RWPE2 (cell line): ENCODE measurements around the gene GLIS2.
"Not testable (repeated sequence)": the region's sequence is repeated elsewhere in the genome, so short reads cannot be mapped to it uniquely, and the experiment has no call there.

Experiments
- ATAC-seq: fragments of 200-7000 bp; cut with Tn5 transposase; 3 replicates; pipeline ENCODE4 v1.9.1; 2021; ENCODE audit warnings: low read depth
- DNase-seq: peaks from one replicate; pipeline ENCODE4 v3.0.0-alpha.2; 2020; ENCODE audit warnings: low spot score
- H3K27ac ChIP-seq: fragments of 450-650 bp; 2 replicates; pipeline ENCODE4 v1.5.1; 2017; ENCODE audit warnings: mild to moderate bottlenecking; ENCODE audit not compliant: poor library complexity, severe bottlenecking
- H3K27me3 ChIP-seq: fragments of 250-450 bp; sonication (Bioruptor Pico); 2 replicates; pipeline ENCODE4 v1.5.1; 2021; ENCODE audit warnings: mild to moderate bottlenecking, moderate library complexity; ENCODE audit not compliant: insufficient read depth, poor library complexity, severe bottlenecking
- H3K36me3 ChIP-seq: fragments of 250-450 bp; sonication (Bioruptor Pico); 2 replicates; pipeline ENCODE4 v1.5.1; 2020; ENCODE audit warnings: low read depth, mild to moderate bottlenecking, moderate library complexity
- H3K4me1 ChIP-seq: fragments of 250-450 bp; sonication (Bioruptor Pico); 2 replicates; pipeline ENCODE4 v1.5.1; 2021; ENCODE audit warnings: mild to moderate bottlenecking, moderate library complexity; ENCODE audit not compliant: insufficient read depth, poor library complexity, severe bottlenecking
- H3K4me3 ChIP-seq: fragments of 250-450 bp; sonication (Bioruptor Pico); 2 replicates; pipeline ENCODE4 v1.5.1; 2021; ENCODE audit warnings: mild to moderate bottlenecking, moderate library complexity; ENCODE audit not compliant: severe bottlenecking
- H3K9me3 ChIP-seq: fragments of 250-450 bp; sonication (Bioruptor Pico); 2 replicates; pipeline ENCODE4 v1.5.1; 2021; ENCODE audit warnings: mild to moderate bottlenecking, moderate library complexity; ENCODE audit not compliant: severe bottlenecking
- CTCF ChIP-seq: fragments of 450-650 bp; IDR thresholded peaks from one replicate; pipeline ENCODE4 v1.5.1; 2017; ENCODE audit warnings: mild to moderate bottlenecking, moderate library complexity; ENCODE audit not compliant: poor library complexity, severe bottlenecking

GLIS2 gene

DNA sequence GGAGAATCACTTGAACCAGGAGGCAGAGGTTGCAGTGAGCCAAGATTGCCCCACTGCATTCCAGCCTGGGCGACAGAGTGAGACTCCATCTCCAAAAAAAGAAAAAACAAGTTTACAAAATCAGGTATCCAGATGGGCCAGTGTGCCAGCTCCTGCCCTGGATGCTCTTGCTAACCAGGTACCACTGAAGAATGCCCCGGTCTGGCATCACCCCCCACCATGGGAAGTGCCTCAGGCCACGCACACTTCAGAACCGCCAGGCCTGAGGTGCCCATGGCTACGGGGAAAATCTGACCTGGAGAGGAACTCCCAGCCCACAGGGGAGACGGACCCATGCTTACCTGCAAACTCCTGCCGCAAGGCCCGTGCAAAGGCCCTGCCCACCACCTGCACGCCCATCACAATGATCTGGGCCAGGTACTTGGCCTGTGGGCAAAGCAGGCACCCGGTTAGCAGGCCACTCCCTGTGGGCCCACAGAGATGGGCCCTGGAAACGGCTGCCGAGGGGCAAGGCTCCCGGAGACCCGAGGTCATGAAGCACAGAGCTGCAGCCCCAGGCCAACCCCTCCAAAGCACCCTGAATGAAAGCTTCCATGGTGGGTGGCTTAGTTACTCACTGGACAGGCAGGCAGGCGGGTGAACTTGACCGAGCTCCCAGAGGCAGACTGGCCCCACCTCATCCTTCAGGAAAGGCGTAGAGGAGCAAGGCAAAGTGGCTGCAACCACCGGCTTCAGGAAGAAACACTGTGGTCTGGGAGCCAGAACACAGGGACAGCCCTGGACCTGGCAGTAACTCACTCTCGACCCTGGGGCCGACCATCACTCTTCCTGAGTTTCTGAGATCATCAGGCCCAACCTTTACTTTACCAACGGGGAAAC, 27.2 kb downstream of the GLIS2 start:
- DNase-seq (no peak), ATAC-seq (no peak)
- TF ChIP-seq CTCF, result no peak
- Histone ChIP-seq H3K4me1 (no peaks in the 10 kb centered on the region), H3K4me3 (no peak overlapping the region), H3K27me3 (no peaks in the 10 kb centered on the region), H3K36me3 (peaks cover 17% of the 10 kb centered on the region), H3K27ac (no peak overlapping the region), H3K9me3 (no peaks in the 10 kb centered on the region)

- ATAC-seq, result peak; percentile 59
- H3K27me3 ChIP-seq, H3K4me3 ChIP-seq, H3K4me1 ChIP-seq, DNase-seq, H3K9me3 ChIP-seq, H3K27ac ChIP-seq: not testable (repeated sequence)
- H3K36me3 ChIP-seq, result peaks cover 18% of the 10 kb centered on the region
Measured at GRCh38 chr16:4344300-4344982, 28.6 kb downstream of the GLIS2 start.

DNA sequence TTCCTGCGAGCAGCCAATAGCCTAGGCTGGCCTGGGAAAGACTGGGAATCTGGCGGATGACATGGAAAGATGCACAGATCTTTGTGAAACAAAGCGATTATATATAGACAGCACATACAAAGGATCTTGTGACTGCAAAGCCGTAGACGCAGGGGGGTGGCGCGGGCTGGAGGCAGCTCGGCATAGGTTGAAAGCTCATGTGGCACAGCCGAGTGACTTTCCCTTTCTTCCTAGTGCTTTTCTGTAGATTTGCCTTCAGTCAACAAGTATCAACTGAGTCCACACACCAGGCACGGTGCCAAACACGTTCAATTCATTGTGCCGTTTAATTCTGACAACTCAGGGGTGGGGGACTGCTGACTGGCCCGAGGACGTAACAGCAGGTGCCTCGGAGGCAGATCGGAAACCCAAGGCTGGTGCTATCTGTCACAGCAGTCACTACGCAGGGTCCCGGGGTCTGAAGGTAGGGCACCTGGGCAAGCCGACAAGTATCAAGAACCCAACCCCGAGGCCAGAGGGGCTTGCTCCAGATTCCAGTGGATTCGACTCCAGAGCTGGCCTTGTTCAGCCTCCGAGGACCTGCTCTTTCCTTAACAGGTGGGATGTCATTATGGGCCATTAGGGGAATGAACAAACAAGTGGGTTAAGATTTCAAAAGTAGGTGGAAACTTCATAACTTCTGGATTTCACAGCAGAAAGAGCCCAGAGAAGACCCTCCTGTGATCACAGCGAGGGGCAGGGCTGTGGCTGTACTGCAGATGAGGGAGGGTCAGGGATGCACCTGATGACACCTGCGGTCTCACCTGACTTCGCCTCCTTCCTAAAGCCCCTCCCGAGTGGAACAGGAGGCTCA, 29.3 kb downstream of the GLIS2 start:
- Histone ChIP-seq H3K27ac (peak overlapping the region; percentile 9), H3K4me1 (peaks cover 4% of the 10 kb centered on the region), H3K27me3 (no peaks in the 10 kb centered on the region), H3K4me3 (no peak overlapping the region), H3K36me3 (peaks cover 23% of the 10 kb centered on the region), H3K9me3 (no peaks in the 10 kb centered on the region)
- no peak for DNase-seq
- TF ChIP-seq CTCF, result no peak
- ATAC-seq, result no peak

- H3K27me3 ChIP-seq, result no peaks in the 10 kb centered on the region
- DNase-seq (no peak), ATAC-seq (peak; percentile 13; the same call in 1 of the 3 replicates)
- peak overlapping the region; percentile 9 for H3K27ac ChIP-seq
- no peaks in the 10 kb centered on the region for H3K9me3 ChIP-seq
- H3K4me1 ChIP-seq, result peaks cover 4% of the 10 kb centered on the region
- H3K36me3 ChIP-seq, result peaks cover 14% of the 10 kb centered on the region
- TF ChIP-seq CTCF, result no peak
- H3K4me3 ChIP-seq, result no peak overlapping the region
Measured at GRCh38 chr16:4345836-4346781, 30.2 kb downstream of the GLIS2 start.
